Measurements from ENCODE around the gene CD28. TPM values are rescaled to one million over a fixed set of nuclear protein-coding genes. Genes with fewer than 3 reads are reported as not detected.

The CD28 gene
- total and polyA plus RNA-seq, 10 of the 15 experiments (the other 5 are each of a cell fraction or from before 2014, with no cell fraction given) = 0.03 to 0.23 (median 0.04) TPM; not detected in 7

GRCh38 chr2:203706403-203706802 lies at the start of gene CD28 (continued):
- TF ChIP-seq ELK1 (IDR thresholded peaks at IDR 0.05; ENCODE audit: low read depth, low read length) (no peak), RELB (IDR thresholded peaks at IDR 0.05; ENCODE audit: low read depth) (peak; percentile 51; the same call in 1 of the 2 replicates), NFYB (IDR thresholded peaks at IDR 0.05; ENCODE audit: insufficient read depth, low read depth, low read length) (no peak), JUNB (IDR thresholded peaks at IDR 0.05) (no peak), HDAC6 (IDR thresholded peaks at IDR 0.05; ENCODE audit: unreplicated experiment) (no peak), STAT1 (conservative IDR thresholded peaks at IDR 0.05) (no peak), CREM (IDR thresholded peaks at IDR 0.05; ENCODE audit: low read depth) (peak; percentile 49; the same call in 1 of the 2 replicates), ZNF622 (IDR thresholded peaks at IDR 0.05) (no peak), GATAD2B (conservative IDR thresholded peaks at IDR 0.05; ENCODE audit: low read depth) (no peak), SMAD1 (IDR thresholded peaks at IDR 0.05; ENCODE audit: low read depth, partially characterized antibody) (no peak), TCF7 (IDR thresholded peaks at IDR 0.05; ENCODE audit: borderline replicate concordance) (no peak), SPI1 (IDR thresholded peaks at IDR 0.05; ENCODE audit: borderline replicate concordance, insufficient read depth, low read depth, low read length) (peak; percentile 96), YY1 (IDR thresholded peaks at IDR 0.05; ENCODE audit: low read depth, low read length) (peak; percentile 43; the same call in 1 of the 2 replicates), TBL1XR1 (IDR thresholded peaks at IDR 0.05; ENCODE audit: low read depth, low read length) (peak; percentile 77; the same call in 1 of the 2 replicates), IRF3 (IDR thresholded peaks at IDR 0.05) (no peak), MLLT1 (IDR thresholded peaks at IDR 0.05) (no peak), BMI1 (IDR thresholded peaks at IDR 0.05; ENCODE audit: borderline replicate concordance) (peak; percentile 42; the same call in 1 of the 2 replicates), CHD1 (IDR thresholded peaks at IDR 0.05; ENCODE audit: low read depth, low read length) (no peak), CBFB (IDR thresholded peaks at IDR 0.05; ENCODE audit: low read depth) (no peak), KLF5 (IDR thresholded peaks at IDR 0.05; ENCODE audit: partially characterized antibody) (peak; percentile 44), NRF1 (conservative IDR thresholded peaks at IDR 0.05; ENCODE audit: low read depth, low read length) (no peak), ZNF592 (IDR thresholded peaks at IDR 0.05) (no peak), TCF3 (IDR thresholded peaks at IDR 0.05; ENCODE audit: borderline replicate concordance, insufficient read depth, low read depth, low read length) (peak; percentile 100)

Measured in GM12878 (cell line).